Neural cell (in vitro differentiated cells): ENCODE data around the gene TOP2B.

Source experiments
- EP300 ChIP-seq: fragments of 450-650 bp; conservative IDR thresholded peaks from 2 replicates; pipeline ENCODE4 v1.6.1; 2014; ENCODE audit warnings: antibody characterized with exemption, mild to moderate bottlenecking, moderate library complexity; ENCODE audit not compliant: poor library complexity, severe bottlenecking
- EZH2 ChIP-seq: fragments of 200-600, 300-800 bp; shearing (Covaris generic), sonication (generic); IDR thresholded peaks from 2 replicates; pipeline ENCODE4 v1.6.1; 2014; ENCODE audit warnings: antibody characterized with exemption, low read length, borderline replicate concordance, mild to moderate bottlenecking; ENCODE audit not compliant: insufficient read depth, poor library complexity, severe bottlenecking
- MXI1 ChIP-seq: fragments of 450-650 bp; conservative IDR thresholded peaks from 2 replicates; pipeline ENCODE4 v1.6.1; 2014; ENCODE audit warnings: antibody characterized with exemption, mild to moderate bottlenecking; ENCODE audit not compliant: poor library complexity, severe bottlenecking
- POLR2AphosphoS5 ChIP-seq: IDR thresholded peaks from 2 replicates; pipeline ENCODE4 v1.6.1; 2012
- RAD21 ChIP-seq: fragments of 450-650 bp; conservative IDR thresholded peaks from 2 replicates; pipeline ENCODE4 v1.6.1; 2014; ENCODE audit warnings: antibody characterized with exemption, mild to moderate bottlenecking, moderate library complexity
- SMC3 ChIP-seq: fragments of 450-650 bp; conservative IDR thresholded peaks from 2 replicates; pipeline ENCODE4 v1.6.1; 2014; ENCODE audit warnings: antibody characterized with exemption, mild to moderate bottlenecking, moderate library complexity; ENCODE audit not compliant: poor library complexity
- TAF1 ChIP-seq: IDR thresholded peaks from 2 replicates; pipeline ENCODE4 v1.6.1; 2012; ENCODE audit warnings: low read depth
- TF ChIP-seq, protein P1 (sequence below): fragments of 450-650 bp; IDR thresholded peaks from 2 replicates; pipeline ENCODE4 v1.5.1; 2014; ENCODE audit warnings: antibody characterized with exemption, mild to moderate bottlenecking, moderate library complexity; ENCODE audit not compliant: poor library complexity, severe bottlenecking
- TF ChIP-seq, protein P2 (sequence below): IDR thresholded peaks from 2 replicates; pipeline ENCODE4 v1.6.1; 2012; ENCODE audit warnings: borderline replicate concordance

DNA sequence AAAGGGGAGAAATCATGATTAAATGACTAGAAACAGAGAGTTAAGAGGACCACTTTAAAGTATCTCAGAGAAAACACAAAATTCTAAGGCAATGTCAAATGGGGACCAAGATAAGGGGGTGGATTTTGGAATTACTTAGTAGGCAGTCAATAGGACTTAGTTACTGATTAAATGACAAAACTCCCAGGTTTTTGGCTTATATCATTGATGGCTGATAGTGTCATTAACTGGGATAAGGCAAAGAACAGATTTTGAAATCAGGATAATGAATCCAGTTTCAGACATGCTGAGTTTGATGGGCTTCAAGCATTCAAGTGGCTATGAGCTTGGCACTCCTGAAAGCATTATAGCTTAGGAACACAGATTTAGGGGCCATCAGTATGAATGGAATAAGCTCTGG lies 53.9 kb downstream of the TOP2B start:
- TF ChIP-seq, protein P1, sequence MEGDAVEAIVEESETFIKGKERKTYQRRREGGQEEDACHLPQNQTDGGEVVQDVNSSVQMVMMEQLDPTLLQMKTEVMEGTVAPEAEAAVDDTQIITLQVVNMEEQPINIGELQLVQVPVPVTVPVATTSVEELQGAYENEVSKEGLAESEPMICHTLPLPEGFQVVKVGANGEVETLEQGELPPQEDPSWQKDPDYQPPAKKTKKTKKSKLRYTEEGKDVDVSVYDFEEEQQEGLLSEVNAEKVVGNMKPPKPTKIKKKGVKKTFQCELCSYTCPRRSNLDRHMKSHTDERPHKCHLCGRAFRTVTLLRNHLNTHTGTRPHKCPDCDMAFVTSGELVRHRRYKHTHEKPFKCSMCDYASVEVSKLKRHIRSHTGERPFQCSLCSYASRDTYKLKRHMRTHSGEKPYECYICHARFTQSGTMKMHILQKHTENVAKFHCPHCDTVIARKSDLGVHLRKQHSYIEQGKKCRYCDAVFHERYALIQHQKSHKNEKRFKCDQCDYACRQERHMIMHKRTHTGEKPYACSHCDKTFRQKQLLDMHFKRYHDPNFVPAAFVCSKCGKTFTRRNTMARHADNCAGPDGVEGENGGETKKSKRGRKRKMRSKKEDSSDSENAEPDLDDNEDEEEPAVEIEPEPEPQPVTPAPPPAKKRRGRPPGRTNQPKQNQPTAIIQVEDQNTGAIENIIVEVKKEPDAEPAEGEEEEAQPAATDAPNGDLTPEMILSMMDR: no peak
- TF ChIP-seq SMC3 (no peak), RAD21 (no peak), MXI1 (no peak), EZH2 (no peak), TAF1 (no peak), POLR2AphosphoS5 (no peak), EP300 (no peak)
- TF ChIP-seq, protein P2, sequence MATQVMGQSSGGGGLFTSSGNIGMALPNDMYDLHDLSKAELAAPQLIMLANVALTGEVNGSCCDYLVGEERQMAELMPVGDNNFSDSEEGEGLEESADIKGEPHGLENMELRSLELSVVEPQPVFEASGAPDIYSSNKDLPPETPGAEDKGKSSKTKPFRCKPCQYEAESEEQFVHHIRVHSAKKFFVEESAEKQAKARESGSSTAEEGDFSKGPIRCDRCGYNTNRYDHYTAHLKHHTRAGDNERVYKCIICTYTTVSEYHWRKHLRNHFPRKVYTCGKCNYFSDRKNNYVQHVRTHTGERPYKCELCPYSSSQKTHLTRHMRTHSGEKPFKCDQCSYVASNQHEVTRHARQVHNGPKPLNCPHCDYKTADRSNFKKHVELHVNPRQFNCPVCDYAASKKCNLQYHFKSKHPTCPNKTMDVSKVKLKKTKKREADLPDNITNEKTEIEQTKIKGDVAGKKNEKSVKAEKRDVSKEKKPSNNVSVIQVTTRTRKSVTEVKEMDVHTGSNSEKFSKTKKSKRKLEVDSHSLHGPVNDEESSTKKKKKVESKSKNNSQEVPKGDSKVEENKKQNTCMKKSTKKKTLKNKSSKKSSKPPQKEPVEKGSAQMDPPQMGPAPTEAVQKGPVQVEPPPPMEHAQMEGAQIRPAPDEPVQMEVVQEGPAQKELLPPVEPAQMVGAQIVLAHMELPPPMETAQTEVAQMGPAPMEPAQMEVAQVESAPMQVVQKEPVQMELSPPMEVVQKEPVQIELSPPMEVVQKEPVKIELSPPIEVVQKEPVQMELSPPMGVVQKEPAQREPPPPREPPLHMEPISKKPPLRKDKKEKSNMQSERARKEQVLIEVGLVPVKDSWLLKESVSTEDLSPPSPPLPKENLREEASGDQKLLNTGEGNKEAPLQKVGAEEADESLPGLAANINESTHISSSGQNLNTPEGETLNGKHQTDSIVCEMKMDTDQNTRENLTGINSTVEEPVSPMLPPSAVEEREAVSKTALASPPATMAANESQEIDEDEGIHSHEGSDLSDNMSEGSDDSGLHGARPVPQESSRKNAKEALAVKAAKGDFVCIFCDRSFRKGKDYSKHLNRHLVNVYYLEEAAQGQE: no peak
